GM12878 (cell line): ENCODE data around the gene KLF7. TPM values are rescaled to one million over a fixed set of nuclear protein-coding genes. Genes with fewer than 3 reads are reported as not detected.

ENCODE experiments used
- ATAC-seq: fragments of 200-7000 bp; cut with Tn5 transposase; 3 replicates; pipeline ENCODE4 v1.9.1; 2020; ENCODE audit warnings: mild to moderate bottlenecking, moderate library complexity
- BruUV-seq: library from RNA; stranded (reverse); fragments of 400-500 nt; replicated peaks from 2 replicates; lab custom pipeline; 2021; lab: Mats Ljungman, UMichigan
- CTCF ChIA-PET: fragments of 300-600 bp; sonication (Branson Sonifier 250); formaldehyde crosslinking; extraction: SDS; loops from one replicate; lab custom pipeline; 2021; ENCODE audit warnings: inconsistent platforms; lab: Yijun Ruan, JAX
- POLR2A ChIA-PET: fragments of 350-600 bp; formaldehyde crosslinking; extraction: SDS; loops from one replicate; lab custom pipeline; 2021; ENCODE audit warnings: inconsistent platforms; lab: Charles Lee
- RAD21 ChIA-PET: fragments of 300-600 bp; sonication (Branson Sonifier 250); formaldehyde crosslinking; loops from one replicate; lab custom pipeline; 2023; ENCODE audit warnings: antibody characterized with exemption; ENCODE audit not compliant: unreplicated experiment; lab: Charles Lee
- SMC1A ChIA-PET: fragments of 300-600 bp; sonication (Branson Sonifier 250); formaldehyde crosslinking; loops from one replicate; lab custom pipeline; 2023; ENCODE audit not compliant: unreplicated experiment, uncharacterized antibody; lab: Charles Lee
- DNase-seq: peaks from one replicate; pipeline ENCODE4 v3.0.0-alpha.2; 2011; ENCODE audit warnings: low read depth, low spot score
- FAIRE-seq: peaks from 3 replicates; lab custom pipeline; 2011; peaks lifted over from hg19 to GRCh38; lab: Jason Lieb, UNC
- H2AFZ ChIP-seq: 2 replicates; pipeline ENCODE4 v1.6.0; 2011; ENCODE audit warnings: low read depth, low read length, control low read depth; ENCODE audit not compliant: control insufficient read depth
- H3K27ac ChIP-seq: 2 replicates; pipeline ENCODE4 v1.5.1; 2011; ENCODE audit warnings: control low read depth; ENCODE audit not compliant: control insufficient read depth, insufficient read depth
- H3K27me3 ChIP-seq, 2 experiments: replicated peaks in 1 of 2; 2 replicates each; pipeline versions ENCODE4 v1.6.0 to v1.6.1; 2011; ENCODE audit warnings: low read length in 1 of 2; ENCODE audit not compliant: control insufficient read depth in 2 of 2, insufficient read depth in 2 of 2
- H3K36me3 ChIP-seq, 2 experiments: 2 replicates each; pipeline ENCODE4 v1.5.1; 2011; ENCODE audit warnings: low read length in 1 of 2; ENCODE audit not compliant: control insufficient read depth in 2 of 2, insufficient read depth in 2 of 2
- H3K4me1 ChIP-seq: 2 replicates; pipeline ENCODE4 v1.6.1; 2011; ENCODE audit warnings: mild to moderate bottlenecking, low read length, moderate library complexity, mixed read lengths; ENCODE audit not compliant: control insufficient read depth, insufficient read depth
- H3K4me2 ChIP-seq: 2 replicates; pipeline ENCODE4 v1.6.0; 2011; ENCODE audit warnings: control low read depth; ENCODE audit not compliant: control insufficient read depth, insufficient read depth
- H3K4me3 ChIP-seq: fragments of 200-600 bp; sonication (generic); 2 replicates; pipeline ENCODE4 v1.5.1; 2016
- H3K79me2 ChIP-seq: 2 replicates; pipeline ENCODE4 v1.6.0; 2011; ENCODE audit warnings: low read length; ENCODE audit not compliant: control insufficient read depth, insufficient read depth
- H3K9ac ChIP-seq: 2 replicates; pipeline ENCODE4 v1.8.0; 2011; ENCODE audit warnings: low read length, control low read depth, mixed read lengths; ENCODE audit not compliant: control insufficient read depth, insufficient read depth
- H3K9me3 ChIP-seq: replicated peaks from 3 replicates; pipeline ENCODE4 v1.5.1; 2011; ENCODE audit warnings: mild to moderate bottlenecking, low read length; ENCODE audit not compliant: control insufficient read depth, insufficient read depth
- H4K20me1 ChIP-seq: 2 replicates; pipeline ENCODE4 v1.6.0; 2011; ENCODE audit not compliant: control insufficient read depth, insufficient read depth
- BMI1 ChIP-seq: fragments of 450-650 bp; IDR thresholded peaks from 2 replicates; pipeline ENCODE4 v1.6.1; 2016; ENCODE audit warnings: mild to moderate bottlenecking, moderate library complexity, borderline replicate concordance
- CTCF ChIP-seq, 3 experiments: IDR thresholded peaks in 2 of 3; conservative IDR thresholded peaks in 1 of 3; 2 replicates each; pipeline ENCODE4 v1.5.1; 2011; ENCODE audit warnings: low read depth in 3 of 3, low read length in 3 of 3, mild to moderate bottlenecking in 3 of 3, control low read depth in 2 of 3, moderate library complexity in 2 of 3, inconsistent platforms in 1 of 3, mixed read lengths in 1 of 3; ENCODE audit not compliant: control insufficient read depth in 2 of 3, insufficient read depth in 1 of 3; ENCODE audit errors: extremely low read depth in 1 of 3
- E2F8 ChIP-seq: fragments of 450-650 bp; IDR thresholded peaks from 2 replicates; pipeline ENCODE4 v1.6.1; 2018; ENCODE audit warnings: mild to moderate bottlenecking, low read depth, moderate library complexity; ENCODE audit not compliant: partially characterized antibody
- ETV6 ChIP-seq, 2 experiments: fragments of 450-650 bp in 1 of 2; IDR thresholded peaks in 1 of 2; conservative IDR thresholded peaks in 1 of 2; 2 replicates each; pipeline ENCODE4 v1.6.1; 2014; ENCODE audit warnings: antibody characterized with exemption in 1 of 2, borderline replicate concordance in 1 of 2, low read depth in 1 of 2, mild to moderate bottlenecking in 1 of 2, moderate library complexity in 1 of 2
- HDGF ChIP-seq: fragments of 450-650 bp; IDR thresholded peaks from 2 replicates; pipeline ENCODE4 v1.6.1; 2016; ENCODE audit warnings: antibody characterized with exemption
- IRF5 ChIP-seq: fragments of 450-650 bp; IDR thresholded peaks from 2 replicates; pipeline ENCODE4 v1.6.1; 2017; ENCODE audit warnings: borderline replicate concordance
- MEF2B ChIP-seq: fragments of 450-650 bp; IDR thresholded peaks from 2 replicates; pipeline ENCODE4 v1.6.1; 2018; ENCODE audit warnings: mild to moderate bottlenecking, moderate library complexity; ENCODE audit not compliant: partially characterized antibody, poor library complexity, severe bottlenecking
- MTA2 ChIP-seq: fragments of 450-650 bp; IDR thresholded peaks from 2 replicates; pipeline ENCODE4 v1.6.1; 2016; ENCODE audit warnings: low read depth, mild to moderate bottlenecking, moderate library complexity
- NRF1 ChIP-seq: conservative IDR thresholded peaks from 2 replicates; pipeline ENCODE4 v1.6.1; 2011; ENCODE audit warnings: mild to moderate bottlenecking, low read depth, low read length, improper control_type of control experiment
- PAX5 ChIP-seq: IDR thresholded peaks from 2 replicates; pipeline ENCODE4 v1.6.1; 2011; ENCODE audit warnings: low read depth, low read length, borderline replicate concordance
- POLR2AphosphoS2 ChIP-seq: IDR thresholded peaks from 2 replicates; pipeline ENCODE4 v1.6.1; 2011; ENCODE audit warnings: low read depth, mild to moderate bottlenecking, low read length, improper control_type of control experiment, moderate library complexity
- POU2F2 ChIP-seq: IDR thresholded peaks from 3 replicates; pipeline ENCODE4 v1.6.1; 2011; ENCODE audit warnings: low read depth, mild to moderate bottlenecking, low read length, borderline replicate concordance
- RBBP5 ChIP-seq: fragments of 200-600 bp; sonication (generic); conservative IDR thresholded peaks from 2 replicates; pipeline ENCODE4 v1.6.1; 2016
- RFX5 ChIP-seq: IDR thresholded peaks from 2 replicates; pipeline ENCODE4 v1.6.1; 2011; ENCODE audit warnings: low read depth, low read length, improper control_type of control experiment
- SMAD1 ChIP-seq: fragments of 450-650 bp; IDR thresholded peaks from 2 replicates; pipeline ENCODE4 v1.6.1; 2018; ENCODE audit warnings: mild to moderate bottlenecking, low read depth; ENCODE audit not compliant: partially characterized antibody
- SMAD5 ChIP-seq: IDR thresholded peaks from 2 replicates; pipeline ENCODE4 v1.6.1; 2016; ENCODE audit warnings: antibody characterized with exemption, low read depth
- SMC3 ChIP-seq: IDR thresholded peaks from 2 replicates; pipeline ENCODE4 v1.6.1; 2011; ENCODE audit warnings: low read length, improper control_type of control experiment, borderline replicate concordance
- STAT3 ChIP-seq: IDR thresholded peaks from 2 replicates; pipeline ENCODE4 v1.6.1; 2011; ENCODE audit warnings: low read depth, low read length, improper control_type of control experiment
- WRNIP1 ChIP-seq: IDR thresholded peaks from 2 replicates; pipeline ENCODE4 v1.6.1; 2011; ENCODE audit warnings: low read depth, low read length, improper control_type of control experiment, borderline replicate concordance
- WGBS: methylation state at CpG from one replicate; pipeline ENCODE4 v1.1.6; 2016; ENCODE audit warnings: low lambda C conversion rate; ENCODE audit not compliant: insufficient replicate concordance, insufficient coverage; ENCODE audit errors: missing lambda C conversion rate; 5-methylcytosine and 5-hydroxymethylcytosine counted together
- in situ Hi-C: fragments of 300-500 bp; cut with MboI; formaldehyde crosslinking; loops from 9 replicates; pipeline ENCODE4 v1.14.3; 2018; ENCODE audit warnings: mixed read lengths
- intact Hi-C: fragments of 100-400 bp; cut with micrococcal nuclease; formaldehyde crosslinking; loops from one replicate; pipeline ENCODE4 v1.14.2; 2022; ENCODE audit not compliant: unreplicated experiment
- polyA plus RNA-seq, 11 experiments: library from polyadenylated mRNA; depleted of rRNA in 4 of 11; unstranded in 6 of 11; stranded (reverse) in 5 of 11; fragments of >200 nt; fragmentation: Nextera tagmentation in 4 of 11; fragmentation: Illumina TruSeq in 1 of 11; extraction: Ambion mirVana in 4 of 11; extraction: Trizol in 1 of 11; gene quantifications; 1 replicate in 1 of 11; 2 replicates in 10 of 11; pipeline versions ENCODE4 v1.2.1 to v1.2.3, GENCODE V29; 2011 to 2016; ENCODE audit warnings: inconsistent platforms in 2 of 11, missing spikeins in 2 of 11, low read depth in 1 of 11
- total RNA-seq, 4 experiments: library from RNA; depleted of rRNA in 3 of 4; stranded (reverse); fragments of >200 nt in 3 of 4; fragmentation: Illumina TruSeq in 1 of 4; extraction: Trizol in 1 of 4; gene quantifications; 2 replicates each; pipeline versions ENCODE4 v1.2.1 to v1.2.3, GENCODE V29; 2013 to 2021

The KLF7 gene
- total and polyA plus RNA-seq, 10 of the 15 experiments (the other 5 are each of a cell fraction or from before 2014, with no cell fraction given), result 2.4 to 24.8 (median 8.5) TPM

GRCh38 chr2:207091928-207092327 is 73.8 kb downstream of the KLF7 start:
- BruUV-seq, result no TSS peak
- Histone ChIP-seq H3K79me2 (no peaks in the 10 kb centered on the region; the same call in 1 of the 2 replicates), H3K27me3 (no peaks in the 10 kb centered on the region), H3K9ac (no peak overlapping the region), H3K4me3 (no peak overlapping the region), H3K9me3 (peaks cover 7% of the 10 kb centered on the region; the same call in 2 of the 3 replicates), H3K4me1 (peaks cover 9% of the 10 kb centered on the region; the same call in 1 of the 2 replicates), H3K4me2 (no peak overlapping the region), H2AFZ (no peak overlapping the region), H4K20me1 (no peaks in the 10 kb centered on the region), H3K27ac (no peak overlapping the region), H3K36me3 (0 out of 4 replicates have a peak, but pooled peaks cover 0 to 4% of the 10 kb centered on the region in 2 experiments)
- no peak for DNase-seq
- FAIRE-seq, result no peak
- intact Hi-C loops (no loop called here), in situ Hi-C loops (no loop called here)
- ChIA-PET CTCF (interaction anchor here (4.6 kb wide), 1 partner anchor 18 kb away, joined by 19 read pairs; no protein-coding TSS in a partner anchor), RAD21 (no interaction called here), SMC1A (interaction anchor here (0.6 to 2.2 kb wide), 4 partner anchors 19 to 165 kb away, joined by 3 to 6 read pairs (median 3); no protein-coding TSS in a partner anchor), POLR2A (no interaction called here)
- 97% methylated on average over 2 of the region's 2 CpGs for WGBS
- no peak for TF ChIP-seq RFX5
- TF ChIP-seq WRNIP1, result no peak
- no peak for TF ChIP-seq SMAD1
- TF ChIP-seq CTCF (IDR thresholded peaks at IDR 0.05 in 2 of 3, conservative IDR thresholded peaks at IDR 0.05 in 1 of 3; ENCODE audit: control insufficient read depth in 2 of 3, extremely low read depth in 1 of 3, insufficient read depth in 1 of 3, low read depth in 3 of 3, low read length in 3 of 3), result no peak
- TF ChIP-seq PAX5, result no peak
- TF ChIP-seq ETV6 (conservative IDR thresholded peaks at IDR 0.05 in 1 of 2, IDR thresholded peaks at IDR 0.05 in 1 of 2; ENCODE audit: borderline replicate concordance in 1 of 2, low read depth in 1 of 2), result no peak
- TF ChIP-seq SMC3, result no peak
- TF ChIP-seq SMAD5, result no peak
- TF ChIP-seq MTA2, result no peak
- no peak for TF ChIP-seq HDGF
- no peak for TF ChIP-seq POLR2AphosphoS2
- TF ChIP-seq RBBP5, result no peak
- no peak for TF ChIP-seq POU2F2
- TF ChIP-seq IRF5, result no peak
- no peak for TF ChIP-seq BMI1
- no peak for TF ChIP-seq NRF1
- no peak for TF ChIP-seq STAT3
- TF ChIP-seq MEF2B, result no peak
- no peak for TF ChIP-seq E2F8
- ATAC-seq, result no peak
